Neural progenitor cell (in vitro differentiated cells): Measurements from ENCODE around the gene RAB29. TPM values are rescaled to one million over a fixed set of nuclear protein-coding genes. Genes with fewer than 3 reads are reported as not detected.
"Not testable (repeated sequence)": the region's sequence is repeated elsewhere in the genome, so short reads cannot be mapped to it uniquely, and the experiment has no call there.

ENCODE experiments used
- DNase-seq: peaks from one replicate; pipeline ENCODE4 v3.0.0-alpha.2; 2016; ENCODE audit warnings: low spot score
- H2AFZ ChIP-seq: fragments of 200-600 bp; sonication (generic); replicated peaks from 2 replicates; pipeline ENCODE4 v1.6.1; 2016; ENCODE audit warnings: antibody characterized with exemption
- H3F3A ChIP-seq: fragments of 200-600 bp; sonication (generic); 2 replicates; pipeline ENCODE4 v1.6.1; 2016; ENCODE audit warnings: antibody characterized with exemption, low read depth
- H3K27ac ChIP-seq: fragments of 200-600 bp; sonication (generic); 2 replicates; pipeline ENCODE4 v1.5.1; 2016; ENCODE audit warnings: mild to moderate bottlenecking
- H3K27me3 ChIP-seq: fragments of 200-600 bp; sonication (generic); 2 replicates; pipeline ENCODE4 v1.6.1; 2016; ENCODE audit warnings: mild to moderate bottlenecking, moderate library complexity
- H3K36me3 ChIP-seq: fragments of 200-600 bp; sonication (generic); 2 replicates; pipeline ENCODE4 v1.5.1; 2016
- H3K4me1 ChIP-seq: fragments of 200-600 bp; sonication (generic); 2 replicates; pipeline ENCODE4 v1.6.1; 2016; ENCODE audit warnings: mixed run types
- H3K4me2 ChIP-seq: fragments of 200-600 bp; sonication (generic); 2 replicates; pipeline ENCODE4 v1.6.1; 2016
- H3K4me3 ChIP-seq: fragments of 200-600 bp; sonication (generic); 2 replicates; pipeline ENCODE4 v1.5.1; 2016
- H3K79me2 ChIP-seq: fragments of 200-600 bp; sonication (generic); 2 replicates; pipeline ENCODE4 v1.6.1; 2016; ENCODE audit warnings: low read depth
- H3K9ac ChIP-seq: fragments of 200-600 bp; sonication (generic); 2 replicates; pipeline ENCODE4 v1.6.1; 2016
- H3K9me3 ChIP-seq: fragments of 200-600 bp; sonication (generic); 2 replicates; pipeline ENCODE4 v1.5.1; 2016; ENCODE audit warnings: low read depth
- H4K20me1 ChIP-seq: fragments of 200-600 bp; sonication (generic); 2 replicates; pipeline ENCODE4 v1.6.1; 2016; ENCODE audit warnings: low read depth
- H3K27ac Mint-ChIP-seq: 3 replicates; pipeline ENCODE4 v1.8.0; 2021; ENCODE audit warnings: mixed read lengths
- H3K27me3 Mint-ChIP-seq: 2 replicates; pipeline ENCODE4 v1.8.0; 2022; ENCODE audit warnings: low read depth, mild to moderate bottlenecking, inconsistent platforms, moderate library complexity, mixed read lengths; ENCODE audit not compliant: insufficient read depth
- H3K36me3 Mint-ChIP-seq: 3 replicates; pipeline ENCODE4 v1.8.0; 2021; ENCODE audit warnings: mixed read lengths
- H3K4me1 Mint-ChIP-seq: 3 replicates; pipeline ENCODE4 v1.8.0; 2021; ENCODE audit warnings: mixed read lengths
- H3K4me3 Mint-ChIP-seq: 3 replicates; pipeline ENCODE4 v1.8.0; 2021; ENCODE audit warnings: mild to moderate bottlenecking, moderate library complexity, mixed read lengths
- H3K9me3 Mint-ChIP-seq: 3 replicates; pipeline ENCODE4 v1.8.0; 2020; ENCODE audit warnings: mixed read lengths
- CTCF ChIP-seq: fragments of 200-600 bp; sonication (generic); IDR thresholded peaks from 2 replicates; pipeline ENCODE4 v1.5.1; 2017; ENCODE audit warnings: antibody characterized with exemption, mild to moderate bottlenecking
- EZH2 ChIP-seq: fragments of 200-600 bp; sonication (generic); IDR thresholded peaks from 2 replicates; pipeline ENCODE4 v1.6.1; 2017; ENCODE audit warnings: antibody characterized with exemption, mild to moderate bottlenecking, moderate library complexity
- EZH2phosphoT487 ChIP-seq: fragments of 200-600 bp; sonication (generic); IDR thresholded peaks from 2 replicates; pipeline ENCODE4 v1.6.1; 2017; ENCODE audit warnings: antibody characterized with exemption
- total RNA-seq: library from RNA; depleted of rRNA; stranded (reverse); fragments of >200 nt; gene quantifications from 2 replicates; pipeline ENCODE4 v1.2.3, GENCODE V29; 2015; ENCODE audit warnings: low replicate concordance

RAB29 gene
- total RNA-seq: 3.8 and 6.0 TPM in 2 replicates

- Histone ChIP-seq H3K4me3 (peak within 1 kb of the TSS; percentile 67), H3K36me3 (no peaks in the 10 kb centered on the region), H3K27me3 (peaks cover 43% of the 10 kb centered on the region), H3K4me2 (peak within 1 kb of the TSS; percentile 93), H3F3A (no peaks in the 10 kb centered on the region), H3K9me3 (no peaks in the 10 kb centered on the region), H3K79me2 (no peaks in the 10 kb centered on the region), H3K9ac (no peak within 1 kb of the TSS), H3K27ac (no peak within 1 kb of the TSS), H3K4me1 (peaks cover 5% of the 10 kb centered on the region), H4K20me1 (no peaks in the 10 kb centered on the region), H2AFZ (peak within 1 kb of the TSS; percentile 94)
- TF ChIP-seq EZH2: no peak
- no peak for TF ChIP-seq EZH2phosphoT487
- no peak for TF ChIP-seq CTCF
- Mint-ChIP-seq H3K9me3 (peaks cover 6% of the 10 kb centered on the region), H3K27ac (no peak within 1 kb of the TSS), H3K4me1 (peaks cover 7% of the 10 kb centered on the region), H3K27me3 (peaks cover 35% of the 10 kb centered on the region), H3K4me3 (peak within 1 kb of the TSS; percentile 89), H3K36me3 (no peaks in the 10 kb centered on the region)
- DNase-seq: peak; percentile 91
Observed at GRCh38 chr1:205775015-205775716, at the start of gene RAB29. Gene RAB29, minus strand, starts transcription at chr1:205775482. Its CDS starts 526 bp downstream, at chr1:205774956.

GRCh38 chr1:205824180-205824579, 48.9 kb upstream of the RAB29 start:
- TF ChIP-seq CTCF (no peak), EZH2phosphoT487 (no peak), EZH2 (no peak)
- H3K4me1 ChIP-seq: peaks cover 25% of the 10 kb centered on the region

GRCh38 chr1:205823260-205823659, 48.0 kb upstream of the RAB29 start:
- H3K27me3 ChIP-seq, H3K27ac ChIP-seq, H3K4me3 Mint-ChIP-seq, H3K9me3 Mint-ChIP-seq, H3K27ac Mint-ChIP-seq, H3K4me3 ChIP-seq, H3K9me3 ChIP-seq, H3K4me2 ChIP-seq, DNase-seq, H3K9ac ChIP-seq, H3K79me2 ChIP-seq, H2AFZ ChIP-seq, H3K36me3 Mint-ChIP-seq, H3K36me3 ChIP-seq, H3K27me3 Mint-ChIP-seq: not testable (repeated sequence)
- Histone ChIP-seq H3K4me1 (peaks cover 25% of the 10 kb centered on the region), H3F3A (peaks cover 15% of the 10 kb centered on the region), H4K20me1 (peaks cover 15% of the 10 kb centered on the region)
- H3K4me1 Mint-ChIP-seq: peaks cover 26% of the 10 kb centered on the region

More at GRCh38 chr1:205824180-205824579, 48.9 kb upstream of the RAB29 start:
- H3K4me1 Mint-ChIP-seq: peaks cover 26% of the 10 kb centered on the region
- Histone ChIP-seq H3K4me3 (no peak overlapping the region), H2AFZ (no peak overlapping the region), H3K27ac (no peak overlapping the region), H4K20me1 (peaks cover 15% of the 10 kb centered on the region), H3K4me2 (no peak overlapping the region), H3K9me3 (no peaks in the 10 kb centered on the region), H3K79me2 (peaks cover 8% of the 10 kb centered on the region), H3K36me3 (no peaks in the 10 kb centered on the region), H3K27me3 (no peaks in the 10 kb centered on the region), H3F3A (peaks cover 15% of the 10 kb centered on the region), H3K9ac (no peak overlapping the region)
- H3K4me3 Mint-ChIP-seq: no peak overlapping the region
- H3K36me3 Mint-ChIP-seq: peaks cover 5% of the 10 kb centered on the region
- H3K27me3 Mint-ChIP-seq: no peaks in the 10 kb centered on the region
- no peak for DNase-seq
- no peak overlapping the region for H3K27ac Mint-ChIP-seq
- H3K9me3 Mint-ChIP-seq: peaks cover 9% of the 10 kb centered on the region

- Mint-ChIP-seq H3K4me3 (no peak overlapping the region), H3K4me1 (peaks cover 20% of the 10 kb centered on the region)
- no peak for DNase-seq
Observed at GRCh38 chr1:205822397-205822796, 47.1 kb upstream of the RAB29 start.

More at GRCh38 chr1:205822397-205822796, 47.1 kb upstream of the RAB29 start:
- H3K27ac ChIP-seq: no peak overlapping the region
- H3K4me2 ChIP-seq: no peak overlapping the region
- peaks cover 15% of the 10 kb centered on the region for H3F3A ChIP-seq
- no peak overlapping the region for H3K4me3 ChIP-seq
- Mint-ChIP-seq H3K36me3 (peaks cover 5% of the 10 kb centered on the region), H3K9me3 (peaks cover 9% of the 10 kb centered on the region), H3K27me3 (no peaks in the 10 kb centered on the region), H3K27ac (no peak overlapping the region)
- no peaks in the 10 kb centered on the region for H3K36me3 ChIP-seq
- no peak overlapping the region for H2AFZ ChIP-seq
- H3K9me3 ChIP-seq: no peaks in the 10 kb centered on the region
- TF ChIP-seq EZH2phosphoT487: no peak
- TF ChIP-seq CTCF: no peak
- no peak for TF ChIP-seq EZH2
- peaks cover 8% of the 10 kb centered on the region for H3K79me2 ChIP-seq
- peaks cover 18% of the 10 kb centered on the region for H3K4me1 ChIP-seq
- no peak overlapping the region for H3K9ac ChIP-seq
- H4K20me1 ChIP-seq: peaks cover 12% of the 10 kb centered on the region
- H3K27me3 ChIP-seq: no peaks in the 10 kb centered on the region
